HCT116 (cell line): ENCODE results near the gene ALDH1L2.

Experiments used
- CEBPB ChIP-seq: IDR thresholded peaks from 2 replicates; pipeline ENCODE4 v1.6.1; 2012; ENCODE audit warnings: low read depth
- POLR2AphosphoS5 ChIP-seq: IDR thresholded peaks from 2 replicates; pipeline ENCODE4 v1.6.1; 2011; ENCODE audit warnings: mild to moderate bottlenecking, low read depth, low read length, moderate library complexity
- ZBTB33 ChIP-seq: IDR thresholded peaks from 2 replicates; pipeline ENCODE4 v1.6.1; 2011; ENCODE audit warnings: mild to moderate bottlenecking, low read length, moderate library complexity; ENCODE audit not compliant: insufficient replicate concordance; ENCODE audit errors: extremely low read depth
- TF ChIP-seq, protein P1 (sequence below), 3 experiments: fragments of 200-600 bp in 1 of 3; sonication (generic) in 1 of 3; IDR thresholded peaks in 2 of 3; conservative IDR thresholded peaks in 1 of 3; 2 replicates each; pipeline ENCODE4 v1.5.1; 2012 to 2017; ENCODE audit warnings: low read depth in 2 of 3, low read length in 2 of 3, antibody characterized with exemption in 1 of 3, borderline replicate concordance in 1 of 3, control low read depth in 1 of 3, mild to moderate bottlenecking in 1 of 3, mixed read lengths in 1 of 3, mixed run types in 1 of 3, moderate library complexity in 1 of 3; ENCODE audit not compliant: insufficient read depth in 1 of 3
- TF ChIP-seq, protein P2 (sequence below): IDR thresholded peaks from 2 replicates; pipeline ENCODE4 v1.6.1; 2012
- TF ChIP-seq, protein P3 (sequence below): IDR thresholded peaks from 2 replicates; pipeline ENCODE4 v1.6.1; 2012; ENCODE audit warnings: low read depth

- TF ChIP-seq, protein P1, sequence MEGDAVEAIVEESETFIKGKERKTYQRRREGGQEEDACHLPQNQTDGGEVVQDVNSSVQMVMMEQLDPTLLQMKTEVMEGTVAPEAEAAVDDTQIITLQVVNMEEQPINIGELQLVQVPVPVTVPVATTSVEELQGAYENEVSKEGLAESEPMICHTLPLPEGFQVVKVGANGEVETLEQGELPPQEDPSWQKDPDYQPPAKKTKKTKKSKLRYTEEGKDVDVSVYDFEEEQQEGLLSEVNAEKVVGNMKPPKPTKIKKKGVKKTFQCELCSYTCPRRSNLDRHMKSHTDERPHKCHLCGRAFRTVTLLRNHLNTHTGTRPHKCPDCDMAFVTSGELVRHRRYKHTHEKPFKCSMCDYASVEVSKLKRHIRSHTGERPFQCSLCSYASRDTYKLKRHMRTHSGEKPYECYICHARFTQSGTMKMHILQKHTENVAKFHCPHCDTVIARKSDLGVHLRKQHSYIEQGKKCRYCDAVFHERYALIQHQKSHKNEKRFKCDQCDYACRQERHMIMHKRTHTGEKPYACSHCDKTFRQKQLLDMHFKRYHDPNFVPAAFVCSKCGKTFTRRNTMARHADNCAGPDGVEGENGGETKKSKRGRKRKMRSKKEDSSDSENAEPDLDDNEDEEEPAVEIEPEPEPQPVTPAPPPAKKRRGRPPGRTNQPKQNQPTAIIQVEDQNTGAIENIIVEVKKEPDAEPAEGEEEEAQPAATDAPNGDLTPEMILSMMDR (IDR thresholded peaks at IDR 0.05 in 2 of 3, conservative IDR thresholded peaks at IDR 0.05 in 1 of 3; ENCODE audit: borderline replicate concordance in 1 of 3, insufficient read depth in 1 of 3, low read depth in 2 of 3, low read length in 2 of 3), result no peak
- TF ChIP-seq, protein P2, sequence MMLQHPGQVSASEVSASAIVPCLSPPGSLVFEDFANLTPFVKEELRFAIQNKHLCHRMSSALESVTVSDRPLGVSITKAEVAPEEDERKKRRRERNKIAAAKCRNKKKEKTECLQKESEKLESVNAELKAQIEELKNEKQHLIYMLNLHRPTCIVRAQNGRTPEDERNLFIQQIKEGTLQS, result no peak
- TF ChIP-seq ZBTB33, result no peak
- TF ChIP-seq, protein P3, sequence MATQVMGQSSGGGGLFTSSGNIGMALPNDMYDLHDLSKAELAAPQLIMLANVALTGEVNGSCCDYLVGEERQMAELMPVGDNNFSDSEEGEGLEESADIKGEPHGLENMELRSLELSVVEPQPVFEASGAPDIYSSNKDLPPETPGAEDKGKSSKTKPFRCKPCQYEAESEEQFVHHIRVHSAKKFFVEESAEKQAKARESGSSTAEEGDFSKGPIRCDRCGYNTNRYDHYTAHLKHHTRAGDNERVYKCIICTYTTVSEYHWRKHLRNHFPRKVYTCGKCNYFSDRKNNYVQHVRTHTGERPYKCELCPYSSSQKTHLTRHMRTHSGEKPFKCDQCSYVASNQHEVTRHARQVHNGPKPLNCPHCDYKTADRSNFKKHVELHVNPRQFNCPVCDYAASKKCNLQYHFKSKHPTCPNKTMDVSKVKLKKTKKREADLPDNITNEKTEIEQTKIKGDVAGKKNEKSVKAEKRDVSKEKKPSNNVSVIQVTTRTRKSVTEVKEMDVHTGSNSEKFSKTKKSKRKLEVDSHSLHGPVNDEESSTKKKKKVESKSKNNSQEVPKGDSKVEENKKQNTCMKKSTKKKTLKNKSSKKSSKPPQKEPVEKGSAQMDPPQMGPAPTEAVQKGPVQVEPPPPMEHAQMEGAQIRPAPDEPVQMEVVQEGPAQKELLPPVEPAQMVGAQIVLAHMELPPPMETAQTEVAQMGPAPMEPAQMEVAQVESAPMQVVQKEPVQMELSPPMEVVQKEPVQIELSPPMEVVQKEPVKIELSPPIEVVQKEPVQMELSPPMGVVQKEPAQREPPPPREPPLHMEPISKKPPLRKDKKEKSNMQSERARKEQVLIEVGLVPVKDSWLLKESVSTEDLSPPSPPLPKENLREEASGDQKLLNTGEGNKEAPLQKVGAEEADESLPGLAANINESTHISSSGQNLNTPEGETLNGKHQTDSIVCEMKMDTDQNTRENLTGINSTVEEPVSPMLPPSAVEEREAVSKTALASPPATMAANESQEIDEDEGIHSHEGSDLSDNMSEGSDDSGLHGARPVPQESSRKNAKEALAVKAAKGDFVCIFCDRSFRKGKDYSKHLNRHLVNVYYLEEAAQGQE, result no peak
- TF ChIP-seq POLR2AphosphoS5, result no peak
- no peak for TF ChIP-seq CEBPB
These were observed 18.4 kb upstream of the ALDH1L2 start for GRCh38 chr12:105102673-105103072.
